22Rv1 (cell line): ENCODE measurements around the gene TMCO4.

Source experiments
- ZFX ChIP-seq: fragments of 450-650 bp; IDR thresholded peaks from 2 replicates; pipeline ENCODE4 v1.6.1; 2017; ENCODE audit warnings: antibody characterized with exemption, borderline replicate concordance
- TF ChIP-seq, protein P1 (sequence below): fragments of 450-650 bp; IDR thresholded peaks from 2 replicates; pipeline ENCODE4 v1.5.1; 2017; ENCODE audit warnings: mild to moderate bottlenecking

DNA sequence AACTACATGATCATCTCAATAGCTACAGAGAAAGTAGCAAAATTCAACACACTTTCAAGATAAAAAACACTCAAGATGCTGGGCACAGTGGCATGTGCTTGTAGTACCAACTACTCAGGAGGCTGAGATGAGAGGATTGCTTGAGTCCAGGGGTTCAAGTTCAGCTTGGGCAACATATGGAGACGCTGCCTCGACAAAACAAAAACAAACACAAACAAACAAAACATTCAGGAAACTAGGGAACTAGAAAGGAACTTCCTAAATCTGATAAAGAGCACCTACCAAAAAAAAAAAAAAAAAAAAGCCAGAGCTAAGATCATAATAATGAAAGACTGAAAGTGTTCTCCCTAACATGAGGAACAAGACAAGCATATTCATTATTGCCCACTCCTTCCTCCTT, 38.1 kb upstream of the TMCO4 start:
- TF ChIP-seq, protein P1, sequence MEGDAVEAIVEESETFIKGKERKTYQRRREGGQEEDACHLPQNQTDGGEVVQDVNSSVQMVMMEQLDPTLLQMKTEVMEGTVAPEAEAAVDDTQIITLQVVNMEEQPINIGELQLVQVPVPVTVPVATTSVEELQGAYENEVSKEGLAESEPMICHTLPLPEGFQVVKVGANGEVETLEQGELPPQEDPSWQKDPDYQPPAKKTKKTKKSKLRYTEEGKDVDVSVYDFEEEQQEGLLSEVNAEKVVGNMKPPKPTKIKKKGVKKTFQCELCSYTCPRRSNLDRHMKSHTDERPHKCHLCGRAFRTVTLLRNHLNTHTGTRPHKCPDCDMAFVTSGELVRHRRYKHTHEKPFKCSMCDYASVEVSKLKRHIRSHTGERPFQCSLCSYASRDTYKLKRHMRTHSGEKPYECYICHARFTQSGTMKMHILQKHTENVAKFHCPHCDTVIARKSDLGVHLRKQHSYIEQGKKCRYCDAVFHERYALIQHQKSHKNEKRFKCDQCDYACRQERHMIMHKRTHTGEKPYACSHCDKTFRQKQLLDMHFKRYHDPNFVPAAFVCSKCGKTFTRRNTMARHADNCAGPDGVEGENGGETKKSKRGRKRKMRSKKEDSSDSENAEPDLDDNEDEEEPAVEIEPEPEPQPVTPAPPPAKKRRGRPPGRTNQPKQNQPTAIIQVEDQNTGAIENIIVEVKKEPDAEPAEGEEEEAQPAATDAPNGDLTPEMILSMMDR, result no peak
- no peak for TF ChIP-seq ZFX
